GM20431 (cell line): ENCODE measurements around the gene INTS4.
"Not testable (repeated sequence)": the region's sequence is repeated elsewhere in the genome, so short reads cannot be mapped to it uniquely, and the experiment has no call there.

Experiments used
- in situ Hi-C: fragments of 300-500 bp; cut with MseI, MboI; formaldehyde crosslinking; loops from one replicate; pipeline ENCODE4 v1.15.0; 2020; ENCODE audit warnings: low sequenced_read_pairs; ENCODE audit not compliant: unreplicated experiment

INTS4 gene

DNA sequence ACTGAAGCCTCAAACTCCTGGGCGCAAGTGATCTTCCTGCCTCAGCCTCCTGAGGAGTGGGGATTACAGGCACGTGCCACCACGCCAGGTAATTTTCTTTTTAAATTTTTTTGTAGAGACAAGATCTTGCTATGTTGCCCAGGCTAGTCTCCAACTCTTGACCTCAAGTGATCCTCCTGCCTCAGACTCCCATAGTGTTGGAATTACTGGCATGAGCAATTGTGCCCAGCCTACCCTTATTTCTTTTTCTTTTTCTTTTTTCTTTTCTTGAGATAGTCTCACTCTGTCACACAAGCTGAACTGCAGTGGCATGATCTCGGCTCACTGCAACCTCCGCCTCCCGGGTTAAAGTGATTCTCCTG, 109.7 kb downstream of the INTS4 start:
- in situ Hi-C loops = no loop called here

DNA sequence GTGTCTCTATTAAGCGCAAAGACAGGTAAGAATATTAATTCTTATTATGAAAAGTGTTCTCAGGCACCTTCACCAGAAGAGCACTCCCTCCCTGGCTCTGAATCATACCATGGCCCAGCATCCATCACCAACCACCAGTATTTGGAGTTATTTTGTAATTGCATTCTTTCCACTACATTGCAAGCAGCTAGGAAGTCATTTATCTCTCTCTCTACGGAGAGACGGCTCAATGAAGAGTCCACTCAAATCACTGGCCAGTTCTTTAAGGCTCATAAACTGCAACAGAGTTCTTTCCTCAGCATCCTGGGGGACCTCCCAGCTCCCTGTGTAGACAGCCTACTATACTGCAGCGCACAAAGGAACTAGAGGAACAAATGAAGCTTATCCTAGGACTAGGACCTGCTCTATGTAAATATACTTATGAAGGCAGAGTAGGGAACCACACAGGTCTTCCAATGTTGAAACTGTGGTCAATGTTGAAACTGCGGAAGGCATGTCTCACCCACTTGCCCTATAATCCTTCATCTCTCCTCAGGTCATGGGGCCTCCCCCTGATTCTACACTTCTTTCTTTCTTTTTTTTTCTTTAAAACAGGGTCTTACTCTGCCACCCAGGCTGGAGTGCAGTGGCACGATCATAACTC, 110.2 kb downstream of the INTS4 start:
- in situ Hi-C loops = no loop called here

DNA sequence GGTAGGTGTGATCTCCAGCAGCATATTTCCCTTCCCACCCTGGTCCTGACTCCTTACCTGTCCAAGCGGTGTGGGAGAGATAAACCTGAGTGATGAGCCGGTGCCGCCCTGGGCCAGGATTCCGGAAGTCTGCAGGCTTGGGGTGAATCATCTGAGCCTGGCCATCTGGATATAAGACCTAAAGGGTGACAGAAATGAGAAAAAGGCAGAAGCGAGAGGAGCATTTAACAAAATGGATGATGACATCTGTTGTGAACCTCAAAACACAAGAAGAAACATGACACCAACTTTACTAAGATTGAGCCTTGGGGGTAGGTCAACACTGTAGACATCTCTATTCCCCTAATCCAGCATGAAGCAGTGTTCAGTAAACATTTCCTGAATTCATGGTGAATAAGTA, 110.7 kb downstream of the INTS4 start:
- in situ Hi-C loops = no loop called here

DNA sequence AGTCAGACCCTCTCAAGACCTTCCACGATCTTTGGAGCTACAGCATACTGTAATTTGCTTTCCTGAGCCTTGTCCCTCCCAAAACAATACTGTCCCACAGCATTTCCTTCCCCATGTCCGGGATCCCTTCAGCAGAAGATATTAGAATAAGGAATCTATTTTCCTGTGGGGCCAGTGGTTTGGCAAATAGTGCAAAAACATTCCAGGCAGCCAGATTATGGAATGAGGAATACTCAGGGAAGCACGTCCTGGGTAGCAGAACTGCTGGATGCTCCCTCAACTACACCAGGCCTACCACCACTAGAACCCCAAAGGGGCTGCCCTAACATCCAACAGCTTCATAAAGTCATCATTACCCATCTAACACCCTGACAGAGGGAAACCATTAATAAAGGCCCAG, 112.1 kb downstream of the INTS4 start:
- in situ Hi-C loops = no loop called here

DNA sequence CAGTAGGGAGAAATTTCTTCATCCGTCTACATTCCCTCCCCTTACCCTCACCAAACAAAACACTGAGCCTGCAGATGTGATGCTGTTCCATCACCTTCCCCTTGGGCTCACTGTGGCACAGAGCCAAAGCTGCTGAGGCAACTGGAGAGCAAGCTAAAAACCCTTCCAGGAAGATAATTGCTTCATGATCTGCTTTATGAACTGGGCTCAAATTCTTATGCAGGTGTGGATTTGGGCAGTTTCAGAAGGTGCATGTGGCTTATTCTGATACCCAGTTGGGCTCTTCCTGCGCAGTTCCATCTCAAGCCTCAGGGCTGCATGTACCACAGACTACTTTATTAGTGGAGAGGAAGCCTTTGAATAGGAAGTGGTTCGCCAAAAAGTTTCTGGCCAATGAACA, 115.2 kb downstream of the INTS4 start:
- in situ Hi-C loops = no loop called here

DNA sequence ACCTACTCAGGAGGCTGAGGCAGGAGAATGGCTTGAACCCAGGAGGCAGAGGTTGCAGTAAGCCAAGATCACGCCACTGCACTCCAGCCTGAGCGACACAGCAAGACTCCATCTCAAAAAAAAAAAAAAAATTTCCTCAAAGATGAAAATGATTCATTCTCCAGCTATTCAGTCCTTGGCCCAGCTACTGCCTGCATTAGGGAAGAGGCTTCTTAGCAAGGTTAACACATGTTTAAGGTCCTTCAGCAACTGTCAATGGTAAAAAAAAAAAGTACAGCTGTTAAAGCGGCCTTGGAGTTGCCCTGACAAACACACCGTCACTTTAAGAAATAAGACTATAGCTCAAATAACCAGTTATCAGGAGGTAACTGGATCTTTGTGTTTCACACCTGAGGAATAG, 116.2 kb downstream of the INTS4 start:
- in situ Hi-C loops = not testable (repeated sequence)

DNA sequence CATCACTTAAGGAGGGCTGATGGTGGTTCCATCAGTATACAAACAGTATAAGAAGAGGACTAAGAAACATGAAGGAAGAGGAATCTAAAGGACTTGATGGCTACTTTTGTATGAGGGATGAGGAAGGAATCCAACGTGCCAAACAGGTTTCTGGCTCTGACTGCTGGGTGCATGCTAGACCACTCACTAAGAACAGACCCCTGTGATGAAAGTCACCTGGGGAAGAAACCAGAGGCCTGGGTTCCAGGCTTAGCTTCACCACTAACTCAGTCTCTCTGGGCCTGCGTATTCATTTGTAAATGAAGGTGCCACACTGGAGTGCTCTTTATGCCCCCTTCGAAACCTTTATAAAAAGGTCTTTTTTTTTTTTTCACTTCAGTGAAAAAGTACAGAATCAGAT, 118.4 kb downstream of the INTS4 start:
- in situ Hi-C loops = no loop called here

DNA sequence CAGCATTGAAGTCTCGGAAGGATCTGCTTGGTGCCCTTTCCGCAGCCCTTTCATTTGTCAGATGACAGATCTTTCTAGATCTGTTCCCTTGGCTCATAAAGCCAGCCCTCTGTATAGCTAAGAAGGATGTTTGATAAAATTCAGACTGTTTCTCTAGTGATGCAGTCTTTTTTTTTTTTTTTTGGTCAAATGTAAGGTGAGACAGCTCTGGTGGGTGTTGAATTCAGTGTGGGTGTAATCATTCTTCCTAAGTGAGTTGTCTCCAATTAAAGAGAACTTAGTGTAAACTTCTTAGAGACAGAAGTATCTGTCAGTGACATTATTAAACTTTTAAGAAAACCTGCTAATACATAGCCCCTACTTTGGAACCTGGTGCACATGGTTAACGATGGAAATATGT, 120.3 kb downstream of the INTS4 start:
- in situ Hi-C loops = no loop called here

DNA sequence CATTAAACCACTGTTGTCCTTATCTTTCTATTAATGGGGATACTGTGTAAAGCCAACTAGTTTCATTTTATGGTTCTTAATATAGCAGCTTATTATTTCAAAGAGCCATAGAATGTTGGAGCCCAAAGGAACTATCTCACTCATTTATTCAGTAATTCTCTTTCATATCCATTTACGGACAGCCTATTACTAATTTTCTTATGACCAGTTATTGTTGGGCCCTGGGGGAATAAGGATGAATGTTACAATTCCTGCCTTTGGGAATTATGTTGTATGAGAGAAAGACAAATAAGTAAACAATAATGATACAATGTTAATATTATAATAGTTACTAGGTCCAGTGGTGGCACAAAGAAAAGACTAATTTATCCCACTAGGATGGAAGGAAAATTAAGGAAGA, 121.1 kb downstream of the INTS4 start:
- in situ Hi-C loops = no loop called here

DNA sequence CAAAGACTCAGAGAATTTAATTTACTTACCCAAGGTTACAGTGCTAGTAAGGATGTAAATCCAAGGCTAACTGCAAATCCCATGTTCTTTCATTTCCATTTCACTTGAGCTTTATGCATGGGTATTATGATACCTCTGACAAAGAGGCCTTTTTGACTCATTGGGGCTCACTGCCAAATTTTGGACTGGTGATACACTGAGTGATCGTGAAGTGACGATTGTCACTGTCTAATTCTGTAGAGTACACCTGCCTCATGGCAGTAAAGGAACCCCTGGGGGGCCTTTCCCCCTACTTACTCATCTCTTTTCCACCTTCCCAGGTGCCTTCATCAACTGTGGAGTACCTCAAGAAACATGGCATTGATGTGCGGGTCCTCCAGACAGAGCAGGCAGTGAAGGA, 122.6 kb downstream of the INTS4 start:
- in situ Hi-C loops = no loop called here

DNA sequence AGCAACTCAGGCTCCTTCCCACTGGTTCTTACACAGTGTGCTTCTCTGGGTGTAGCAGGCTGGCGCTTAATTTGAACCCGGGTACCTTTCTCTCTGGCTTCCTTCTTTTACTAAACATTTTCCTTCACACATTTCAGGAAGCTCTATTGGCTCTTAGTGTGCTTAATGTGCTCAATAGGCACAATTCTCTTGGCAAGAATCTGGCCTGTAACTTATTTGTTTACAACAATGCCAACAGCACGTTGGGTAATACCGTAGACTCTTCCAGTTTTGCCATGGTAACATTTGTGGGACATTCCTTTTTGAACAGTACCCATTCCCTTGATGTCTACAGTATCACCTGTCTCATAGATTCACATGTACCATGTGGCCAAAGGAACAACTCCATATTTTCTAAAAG, 125.7 kb downstream of the INTS4 start:
- in situ Hi-C loops = no loop called here

DNA sequence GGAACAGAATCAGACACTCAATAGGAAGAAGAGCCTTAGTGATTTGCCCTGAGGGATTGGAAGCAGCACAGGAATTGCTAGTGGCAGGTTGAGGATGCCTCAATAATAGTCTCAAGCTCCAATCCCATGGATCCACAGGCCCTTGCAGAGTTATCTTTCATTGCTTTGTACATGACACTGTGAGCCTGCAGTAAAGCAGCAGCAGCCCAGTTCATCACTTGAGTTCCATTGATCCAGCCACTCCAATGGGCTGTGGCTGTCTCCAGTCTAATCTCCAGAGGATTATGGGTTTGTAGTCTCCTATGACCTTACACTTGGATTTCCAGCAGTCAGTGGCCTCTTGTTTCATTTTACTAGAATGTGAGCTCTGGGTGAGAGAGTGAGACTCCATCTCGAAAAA, 128.1 kb downstream of the INTS4 start:
- in situ Hi-C loops = no loop called here

DNA sequence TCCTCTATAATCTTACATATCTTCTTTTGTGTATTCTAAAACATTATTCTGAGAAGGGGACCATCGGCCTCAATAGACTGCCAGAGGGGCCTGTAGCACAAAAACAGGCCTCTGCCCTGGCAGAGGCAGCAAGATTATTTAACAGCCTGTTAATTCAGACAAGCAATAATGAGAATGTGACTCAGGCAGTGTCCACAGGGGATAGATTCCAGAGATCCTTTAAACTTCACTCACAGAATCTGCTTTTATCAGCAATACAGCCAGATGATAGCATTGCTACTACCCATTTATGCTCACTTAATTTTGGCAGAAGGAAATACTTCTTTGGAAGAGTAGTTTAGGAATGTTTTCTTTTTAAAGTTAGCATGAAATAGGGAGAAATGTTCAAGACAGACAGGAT, 128.7 kb downstream of the INTS4 start:
- in situ Hi-C loops = no loop called here

DNA sequence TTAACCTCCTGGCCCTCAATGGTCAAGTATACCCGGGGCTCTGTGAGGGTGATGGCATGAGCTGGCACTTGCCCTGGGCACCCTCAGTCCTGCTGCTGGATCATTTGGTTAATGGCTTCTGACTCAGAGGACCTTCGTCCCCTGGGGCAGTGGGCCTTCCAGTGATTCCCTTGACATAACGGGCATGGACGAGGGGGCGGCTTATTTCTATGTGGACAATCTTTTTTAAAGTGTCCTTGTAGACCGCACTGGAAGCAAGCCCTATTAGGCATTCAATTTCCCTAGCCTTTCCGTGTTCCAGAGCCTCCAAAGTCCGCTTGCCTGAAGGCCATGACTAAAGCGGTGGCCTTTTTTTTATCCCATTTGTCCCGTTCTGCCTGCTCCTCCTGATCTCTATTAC, 133.0 kb downstream of the INTS4 start:
- in situ Hi-C loops = not testable (repeated sequence)

DNA sequence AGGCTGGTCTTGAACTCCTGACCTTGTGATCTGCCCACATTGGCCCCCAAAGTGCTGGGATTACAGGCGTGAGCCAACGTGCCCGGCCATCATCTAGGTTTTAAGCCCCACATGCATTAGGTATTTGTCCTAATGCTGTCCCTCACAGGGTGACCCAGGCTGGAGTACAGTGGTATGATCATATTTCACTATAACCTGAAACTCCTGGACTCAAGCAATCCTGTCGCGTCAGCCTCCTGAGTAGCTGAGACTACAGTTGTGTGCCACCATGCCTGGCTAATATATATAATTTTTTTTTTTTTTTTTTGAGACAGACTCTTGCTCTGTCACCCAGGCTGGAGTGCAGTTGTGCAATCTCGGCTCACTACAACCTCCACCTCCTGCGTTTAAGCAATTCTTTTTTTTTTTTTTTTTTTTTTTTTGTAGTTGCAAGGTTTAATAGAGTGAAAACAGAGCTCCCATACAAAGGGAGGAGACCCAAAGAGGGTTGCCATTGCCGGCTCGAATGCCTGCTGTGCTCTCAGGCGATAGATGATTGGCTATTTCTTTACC, 136.5 kb downstream of the INTS4 start:
- in situ Hi-C loops = not testable (repeated sequence)

DNA sequence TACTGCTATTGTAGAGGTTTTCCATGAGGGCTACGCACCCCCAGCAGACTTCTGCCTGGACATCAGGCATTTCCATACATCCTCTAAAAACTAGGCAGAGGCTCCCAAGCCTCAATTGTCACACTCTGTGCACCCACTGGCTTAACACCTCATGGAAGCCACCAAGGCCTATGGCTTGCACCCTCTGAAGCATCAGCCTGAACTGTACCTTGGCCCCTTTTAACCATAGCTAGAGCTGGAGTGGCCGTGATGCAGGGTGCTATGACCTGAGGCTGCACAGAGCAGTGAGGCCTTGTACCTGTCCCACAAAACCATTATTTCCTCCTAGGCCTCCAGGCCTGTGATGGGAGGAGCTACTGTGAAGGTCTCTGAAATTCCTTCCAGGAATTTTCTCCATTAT, 139.6 kb downstream of the INTS4 start:
- in situ Hi-C loops = no loop called here

DNA sequence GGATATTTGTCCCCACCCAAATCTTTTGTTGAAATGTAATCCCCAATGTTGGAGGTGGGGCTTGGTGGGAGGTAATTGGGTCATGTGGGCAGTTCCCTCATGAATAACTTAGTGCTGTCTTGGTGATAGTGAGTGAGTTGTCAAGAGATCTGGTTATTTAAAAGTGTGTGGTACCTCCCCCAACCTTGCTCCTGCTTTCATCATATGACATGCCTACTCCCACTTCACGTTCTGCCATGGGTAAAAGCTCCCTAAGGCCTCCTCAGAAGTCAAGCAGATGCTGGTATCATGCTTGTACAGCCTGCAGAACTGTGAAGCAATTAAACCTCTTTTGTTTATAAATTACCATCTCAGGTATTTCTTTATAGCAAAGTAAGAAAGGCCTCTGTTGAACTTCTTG, 143.0 kb downstream of the INTS4 start:
- in situ Hi-C loops = no loop called here

DNA sequence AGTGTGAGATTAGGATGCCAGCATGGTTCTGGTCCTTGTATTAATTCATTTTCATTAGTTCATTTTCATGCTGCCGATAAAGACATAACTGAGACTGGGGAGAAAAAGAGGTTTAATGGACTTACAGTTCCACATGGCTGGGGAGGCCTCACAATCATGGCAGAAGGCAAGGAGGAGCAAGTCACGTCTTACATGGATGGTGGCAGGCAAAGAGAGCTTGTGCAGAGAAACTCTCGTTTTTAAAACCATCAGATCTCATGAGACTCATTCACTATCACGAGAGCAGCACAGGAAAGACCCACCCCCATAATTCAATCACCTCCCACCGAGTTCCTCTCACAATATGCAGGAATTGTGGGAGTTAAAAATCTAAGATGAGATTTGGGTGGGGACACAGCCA, 150.8 kb downstream of the INTS4 start:
- in situ Hi-C loops = not testable (repeated sequence)

DNA sequence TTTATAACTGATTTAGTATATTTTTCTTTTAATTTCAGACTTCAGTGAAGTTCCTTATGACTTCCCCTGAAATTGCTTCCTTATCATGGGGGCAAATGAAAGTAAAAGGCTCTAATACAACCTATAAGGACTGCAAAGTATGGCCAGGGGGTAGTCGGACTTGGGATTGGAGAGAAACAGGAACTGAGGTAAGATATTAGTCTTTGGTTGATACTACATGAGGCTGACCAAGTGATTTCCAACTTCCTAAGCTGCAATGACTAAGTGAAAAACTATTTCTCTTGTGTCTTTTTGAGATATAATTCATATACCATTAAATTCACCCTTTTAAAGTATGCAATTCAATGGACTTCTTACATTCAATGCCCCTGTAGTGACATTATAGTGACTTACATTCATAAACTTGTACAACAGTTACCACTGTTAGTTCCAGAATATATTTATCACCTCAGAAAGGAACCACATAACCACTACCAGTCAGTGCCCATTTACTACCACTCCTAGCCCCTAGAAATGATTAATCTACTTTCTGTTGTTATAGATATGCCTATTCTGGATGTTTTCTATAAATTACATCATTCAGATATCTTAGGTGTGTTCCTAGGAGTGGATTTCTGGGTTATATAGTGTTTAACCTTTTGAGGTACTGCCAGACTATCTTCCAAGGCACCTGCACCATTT, 151.9 kb downstream of the INTS4 start:
- in situ Hi-C loops = no loop called here

DNA sequence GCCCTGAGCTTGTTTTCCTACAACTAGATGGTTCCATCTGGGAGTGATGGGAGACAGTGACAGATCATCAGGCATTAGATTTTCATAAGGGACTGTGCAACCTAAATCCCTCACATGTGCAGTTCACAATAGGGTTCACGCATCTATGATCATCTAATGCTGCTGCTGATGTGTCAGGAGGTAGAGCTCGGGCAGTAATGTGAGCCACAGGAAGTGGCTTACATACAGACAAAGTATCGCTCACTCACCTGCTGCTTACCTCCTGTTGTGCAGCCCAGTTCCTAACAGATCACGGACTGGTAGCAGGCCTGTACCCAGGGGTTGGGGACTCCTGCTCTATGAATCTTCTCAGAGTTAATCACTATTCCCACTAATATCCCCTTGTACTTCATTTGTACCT, 161.2 kb downstream of the INTS4 start:
- in situ Hi-C loops = no loop called here

DNA sequence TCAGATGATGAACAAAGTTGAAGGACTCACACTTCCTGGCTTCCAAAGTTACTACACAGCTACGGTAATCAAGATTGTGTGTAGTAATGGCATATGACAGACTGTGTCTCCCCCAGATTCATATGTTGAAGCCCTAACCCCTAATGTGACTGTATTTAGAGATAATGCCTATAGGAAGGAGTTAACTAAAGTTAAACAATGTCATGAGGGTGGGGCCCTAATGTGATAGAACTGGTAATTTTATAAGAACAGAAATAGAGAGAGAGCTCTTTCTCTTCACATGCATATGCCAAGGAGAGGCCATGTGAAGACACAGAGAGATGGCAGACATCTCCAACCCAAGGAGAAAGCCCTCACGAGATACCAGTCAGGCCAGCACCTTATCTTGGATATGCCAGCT, 165.5 kb downstream of the INTS4 start:
- in situ Hi-C loops = no loop called here
